Stimulated activated naive CD8-positive, alpha-beta T cell treated with anti-CD3 and anti-CD28 coated beads, Interleukin-15, Interleukin-2, amounts not matched to agents 100 ng/mL and 50 ng/mL, for 24 hours (primary cell): ENCODE results near the gene NR2F2.
A peak's percentile ranks its signal among the peaks of the same experiment; 100 is the strongest.

Experiments used
- H3K27ac Mint-ChIP-seq: one replicate; pipeline ENCODE4 v1.8.0; 2021; ENCODE audit warnings: mild to moderate bottlenecking, mixed read lengths
- H3K27me3 Mint-ChIP-seq: one replicate; pipeline ENCODE4 v1.8.0; 2021; ENCODE audit warnings: mixed read lengths
- H3K36me3 Mint-ChIP-seq: one replicate; pipeline ENCODE4 v1.8.0; 2021; ENCODE audit warnings: low read depth, mixed read lengths
- H3K4me1 Mint-ChIP-seq: one replicate; pipeline ENCODE4 v1.8.0; 2021; ENCODE audit warnings: low read depth, mixed read lengths
- H3K4me3 Mint-ChIP-seq: one replicate; pipeline ENCODE4 v1.8.0; 2021; ENCODE audit warnings: mild to moderate bottlenecking, mixed read lengths
- H3K9me3 Mint-ChIP-seq: one replicate; pipeline ENCODE4 v1.8.0; 2021; ENCODE audit warnings: mixed read lengths

The NR2F2 gene

GRCh38 chr15:96340598-96341512, 10.4 kb downstream of the NR2F2 start:
- Mint-ChIP-seq H3K4me3 (no peak overlapping the region), H3K9me3 (no peaks in the 10 kb centered on the region), H3K27ac (peak overlapping the region; percentile 63), H3K36me3 (peaks cover 11% of the 10 kb centered on the region), H3K4me1 (peaks cover 8% of the 10 kb centered on the region), H3K27me3 (peaks cover 94% of the 10 kb centered on the region)

- Mint-ChIP-seq H3K27me3 (peaks cover 94% of the 10 kb centered on the region), H3K4me1 (peaks cover 8% of the 10 kb centered on the region), H3K4me3 (no peak overlapping the region), H3K36me3 (peaks cover 11% of the 10 kb centered on the region), H3K9me3 (no peaks in the 10 kb centered on the region), H3K27ac (peak overlapping the region; percentile 63)
Observed at GRCh38 chr15:96341513-96342405, 11.3 kb downstream of the NR2F2 start.

GRCh38 chr15:96342406-96343112, 12.1 kb downstream of the NR2F2 start:
- peaks cover 8% of the 10 kb centered on the region for H3K4me1 Mint-ChIP-seq
- no peak overlapping the region for H3K27ac Mint-ChIP-seq
- no peak overlapping the region for H3K4me3 Mint-ChIP-seq
- H3K27me3 Mint-ChIP-seq: peaks cover 95% of the 10 kb centered on the region
- H3K9me3 Mint-ChIP-seq: no peaks in the 10 kb centered on the region
- H3K36me3 Mint-ChIP-seq: peaks cover 11% of the 10 kb centered on the region

GRCh38 chr15:96343113-96344059, 12.9 kb downstream of the NR2F2 start:
- Mint-ChIP-seq H3K9me3 (no peaks in the 10 kb centered on the region), H3K4me1 (peaks cover 8% of the 10 kb centered on the region), H3K27ac (no peak overlapping the region), H3K4me3 (no peak overlapping the region), H3K27me3 (peaks cover 95% of the 10 kb centered on the region), H3K36me3 (peaks cover 11% of the 10 kb centered on the region)

- no peak overlapping the region for H3K4me3 Mint-ChIP-seq
Observed at GRCh38 chr15:96344060-96344705, 13.7 kb downstream of the NR2F2 start.

GRCh38 chr15:96344706-96345559, 14.4 kb downstream of the NR2F2 start:
- H3K36me3 Mint-ChIP-seq: peaks cover 10% of the 10 kb centered on the region
- peak overlapping the region; percentile 31 for H3K27ac Mint-ChIP-seq
- H3K4me3 Mint-ChIP-seq: no peak overlapping the region
- no peaks in the 10 kb centered on the region for H3K9me3 Mint-ChIP-seq
- peaks cover 95% of the 10 kb centered on the region for H3K27me3 Mint-ChIP-seq
- peaks cover 8% of the 10 kb centered on the region for H3K4me1 Mint-ChIP-seq

More at GRCh38 chr15:96344060-96344705, 13.7 kb downstream of the NR2F2 start:
- H3K4me1 Mint-ChIP-seq: peaks cover 8% of the 10 kb centered on the region
- peaks cover 11% of the 10 kb centered on the region for H3K36me3 Mint-ChIP-seq
- H3K9me3 Mint-ChIP-seq: no peaks in the 10 kb centered on the region
- H3K27ac Mint-ChIP-seq: no peak overlapping the region
- peaks cover 95% of the 10 kb centered on the region for H3K27me3 Mint-ChIP-seq

GRCh38 chr15:96345560-96346399, 15.3 kb downstream of the NR2F2 start:
- Mint-ChIP-seq H3K4me1 (peaks cover 6% of the 10 kb centered on the region), H3K27ac (no peak overlapping the region), H3K9me3 (no peaks in the 10 kb centered on the region), H3K36me3 (peaks cover 4% of the 10 kb centered on the region), H3K4me3 (no peak overlapping the region), H3K27me3 (peaks cover 95% of the 10 kb centered on the region)

- no peak overlapping the region for H3K27ac Mint-ChIP-seq
- peaks cover 4% of the 10 kb centered on the region for H3K36me3 Mint-ChIP-seq
- peaks cover 97% of the 10 kb centered on the region for H3K27me3 Mint-ChIP-seq
- no peak overlapping the region for H3K4me3 Mint-ChIP-seq
- H3K4me1 Mint-ChIP-seq: peaks cover 6% of the 10 kb centered on the region
- H3K9me3 Mint-ChIP-seq: no peaks in the 10 kb centered on the region
Observed at GRCh38 chr15:96346409-96346970, 16.0 kb downstream of the NR2F2 start.

GRCh38 chr15:96347181-96348111, 16.9 kb downstream of the NR2F2 start:
- peaks cover 4% of the 10 kb centered on the region for H3K36me3 Mint-ChIP-seq
- H3K4me1 Mint-ChIP-seq: peaks cover 6% of the 10 kb centered on the region
- H3K4me3 Mint-ChIP-seq: no peak overlapping the region
- H3K9me3 Mint-ChIP-seq: no peaks in the 10 kb centered on the region
- H3K27ac Mint-ChIP-seq: no peak overlapping the region
- peaks cover 96% of the 10 kb centered on the region for H3K27me3 Mint-ChIP-seq

- Mint-ChIP-seq H3K4me1 (peaks cover 7% of the 10 kb centered on the region), H3K9me3 (no peaks in the 10 kb centered on the region), H3K4me3 (no peak overlapping the region), H3K36me3 (peaks cover 4% of the 10 kb centered on the region), H3K27me3 (peaks cover 96% of the 10 kb centered on the region), H3K27ac (no peak overlapping the region)
Observed at GRCh38 chr15:96348112-96349027, 17.9 kb downstream of the NR2F2 start.
